ENCODE data around the gene ZNF592.

GRCh38 chr15:84804005-84804900 lies 55.9 kb downstream of the ZNF592 start:
- TF ChIP-seq, protein P1, sequence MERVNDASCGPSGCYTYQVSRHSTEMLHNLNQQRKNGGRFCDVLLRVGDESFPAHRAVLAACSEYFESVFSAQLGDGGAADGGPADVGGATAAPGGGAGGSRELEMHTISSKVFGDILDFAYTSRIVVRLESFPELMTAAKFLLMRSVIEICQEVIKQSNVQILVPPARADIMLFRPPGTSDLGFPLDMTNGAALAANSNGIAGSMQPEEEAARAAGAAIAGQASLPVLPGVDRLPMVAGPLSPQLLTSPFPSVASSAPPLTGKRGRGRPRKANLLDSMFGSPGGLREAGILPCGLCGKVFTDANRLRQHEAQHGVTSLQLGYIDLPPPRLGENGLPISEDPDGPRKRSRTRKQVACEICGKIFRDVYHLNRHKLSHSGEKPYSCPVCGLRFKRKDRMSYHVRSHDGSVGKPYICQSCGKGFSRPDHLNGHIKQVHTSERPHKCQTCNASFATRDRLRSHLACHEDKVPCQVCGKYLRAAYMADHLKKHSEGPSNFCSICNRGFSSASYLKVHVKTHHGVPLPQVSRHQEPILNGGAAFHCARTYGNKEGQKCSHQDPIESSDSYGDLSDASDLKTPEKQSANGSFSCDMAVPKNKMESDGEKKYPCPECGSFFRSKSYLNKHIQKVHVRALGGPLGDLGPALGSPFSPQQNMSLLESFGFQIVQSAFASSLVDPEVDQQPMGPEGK (CRISPR knock-in tag; IDR thresholded peaks at IDR 0.05; ENCODE audit: borderline replicate concordance): no peak
- TF ChIP-seq CSDC2 (CRISPR knock-in tag; IDR thresholded peaks at IDR 0.05) (no peak), ZNF565 (CRISPR knock-in tag; conservative IDR thresholded peaks at IDR 0.05; ENCODE audit: low read depth) (no peak), TOX (CRISPR knock-in tag; IDR thresholded peaks at IDR 0.05; ENCODE audit: borderline replicate concordance) (no peak), GLIS3 (CRISPR knock-in tag; IDR thresholded peaks at IDR 0.05) (no peak), ZFP3 (CRISPR knock-in tag; IDR thresholded peaks at IDR 0.05) (no peak), OSR1 (CRISPR knock-in tag; IDR thresholded peaks at IDR 0.05) (no peak)
- TF ChIP-seq, protein P2, sequence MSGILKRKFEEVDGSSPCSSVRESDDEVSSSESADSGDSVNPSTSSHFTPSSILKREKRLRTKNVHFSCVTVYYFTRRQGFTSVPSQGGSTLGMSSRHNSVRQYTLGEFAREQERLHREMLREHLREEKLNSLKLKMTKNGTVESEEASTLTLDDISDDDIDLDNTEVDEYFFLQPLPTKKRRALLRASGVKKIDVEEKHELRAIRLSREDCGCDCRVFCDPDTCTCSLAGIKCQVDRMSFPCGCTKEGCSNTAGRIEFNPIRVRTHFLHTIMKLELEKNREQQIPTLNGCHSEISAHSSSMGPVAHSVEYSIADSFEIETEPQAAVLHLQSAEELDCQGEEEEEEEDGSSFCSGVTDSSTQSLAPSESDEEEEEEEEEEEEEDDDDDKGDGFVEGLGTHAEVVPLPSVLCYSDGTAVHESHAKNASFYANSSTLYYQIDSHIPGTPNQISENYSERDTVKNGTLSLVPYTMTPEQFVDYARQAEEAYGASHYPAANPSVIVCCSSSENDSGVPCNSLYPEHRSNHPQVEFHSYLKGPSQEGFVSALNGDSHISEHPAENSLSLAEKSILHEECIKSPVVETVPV (CRISPR knock-in tag; IDR thresholded peaks at IDR 0.05): no peak
